ENCODE measurements around the gene TRNAU1AP. TPM values are rescaled to one million over a fixed set of nuclear protein-coding genes. Genes with fewer than 3 reads are reported as not detected.
"Not testable (repeated sequence)": the region's sequence is repeated elsewhere in the genome, so short reads cannot be mapped to it uniquely, and the experiment has no call there.

Gene TRNAU1AP
- total RNA-seq, 4 donors from 2014 or later = 12.3 to 48.7 (median 25.4) TPM

- Histone ChIP-seq H3K27me3 (no peaks in the 10 kb centered on the region), H3K4me1 (peaks cover 0 to 48% (median 16%) of the 10 kb centered on the region in 4 donors), H3K4me3 (no peak overlapping the region), H3K9me3 (no peaks in the 10 kb centered on the region), H3K36me3 (peaks cover 0 to 67% (median 0%) of the 10 kb centered on the region in 3 donors), H3K27ac (no peak overlapping the region)
- TF ChIP-seq POLR2A (IDR thresholded peaks at IDR 0.05) (no peak), CTCF (IDR thresholded peaks at IDR 0.05) (no peak)
- DNase-seq = no peak
Measured at GRCh38 chr1:28512058-28512611, 40.8 kb upstream of the TRNAU1AP start.

GRCh38 chr1:28514445-28514933 lies 38.4 kb upstream of the TRNAU1AP start:
- not testable (repeated sequence) for DNase-seq, H3K27ac ChIP-seq, H3K9me3 ChIP-seq, H3K4me3 ChIP-seq, H3K27me3 ChIP-seq
- peaks cover 0 to 58% (median 0%) of the 10 kb centered on the region in 3 donors for H3K36me3 ChIP-seq
- H3K4me1 ChIP-seq = peaks cover 0 to 34% (median 13%) of the 10 kb centered on the region in 4 donors

GRCh38 chr1:28516518-28516956 lies 36.3 kb upstream of the TRNAU1AP start:
- Histone ChIP-seq H3K27ac (peak overlapping the region in 1 of 4 donors; percentile 89), H3K27me3 (no peaks in the 10 kb centered on the region), H3K9me3 (no peaks in the 10 kb centered on the region), H3K36me3 (peaks cover 0 to 38% (median 0%) of the 10 kb centered on the region in 3 donors), H3K4me1 (peaks cover 0 to 18% (median 10%) of the 10 kb centered on the region in 4 donors), H3K4me3 (no peak overlapping the region)
- TF ChIP-seq CTCF (IDR thresholded peaks at IDR 0.05) (no peak), POLR2A (IDR thresholded peaks at IDR 0.05) (no peak)
- DNase-seq = no peak

- Histone ChIP-seq H3K27me3 (no peaks in the 10 kb centered on the region), H3K36me3 (peaks cover 0 to 27% (median 0%) of the 10 kb centered on the region in 3 donors), H3K9me3 (no peaks in the 10 kb centered on the region), H3K27ac (peak overlapping the region; percentile 65 to 94 (median 88)), H3K4me1 (peaks cover 0 to 14% (median 8%) of the 10 kb centered on the region in 4 donors), H3K4me3 (peak overlapping the region; percentile 68 to 95 (median 85))
- TF ChIP-seq CTCF (IDR thresholded peaks at IDR 0.05) (no peak), POLR2A (IDR thresholded peaks at IDR 0.05) (no peak)
- DNase-seq = no peak
Measured at GRCh38 chr1:28517649-28517999, 35.3 kb upstream of the TRNAU1AP start.

GRCh38 chr1:28518000-28518744 lies 34.7 kb upstream of the TRNAU1AP start:
- Histone ChIP-seq H3K4me1 (peaks cover 0 to 14% (median 8%) of the 10 kb centered on the region in 4 donors), H3K27ac (peak overlapping the region; percentile 65 to 94 (median 88)), H3K4me3 (peak overlapping the region; percentile 68 to 95 (median 85)), H3K36me3 (peaks cover 0 to 22% (median 0%) of the 10 kb centered on the region in 3 donors), H3K9me3 (no peaks in the 10 kb centered on the region), H3K27me3 (no peaks in the 10 kb centered on the region)
- TF ChIP-seq CTCF (IDR thresholded peaks at IDR 0.05) (peak; percentile 97 to 99 (median 98)), POLR2A (IDR thresholded peaks at IDR 0.05) (peak; percentile 57 to 70)
- DNase-seq = peak; percentile 84 to 95 (median 93)

Measured in Peyer's patch (tissue), 4 donors.